ENCODE measurements around the gene ASIC2.

GRCh38 chr17:33225994-33226393, 67.1 kb downstream of the ASIC2 start:
- no peak for TF ChIP-seq ZNF561 (tag by site-specific recombination; IDR thresholded peaks at IDR 0.05; ENCODE audit: borderline replicate concordance)
- TF ChIP-seq, protein P1, sequence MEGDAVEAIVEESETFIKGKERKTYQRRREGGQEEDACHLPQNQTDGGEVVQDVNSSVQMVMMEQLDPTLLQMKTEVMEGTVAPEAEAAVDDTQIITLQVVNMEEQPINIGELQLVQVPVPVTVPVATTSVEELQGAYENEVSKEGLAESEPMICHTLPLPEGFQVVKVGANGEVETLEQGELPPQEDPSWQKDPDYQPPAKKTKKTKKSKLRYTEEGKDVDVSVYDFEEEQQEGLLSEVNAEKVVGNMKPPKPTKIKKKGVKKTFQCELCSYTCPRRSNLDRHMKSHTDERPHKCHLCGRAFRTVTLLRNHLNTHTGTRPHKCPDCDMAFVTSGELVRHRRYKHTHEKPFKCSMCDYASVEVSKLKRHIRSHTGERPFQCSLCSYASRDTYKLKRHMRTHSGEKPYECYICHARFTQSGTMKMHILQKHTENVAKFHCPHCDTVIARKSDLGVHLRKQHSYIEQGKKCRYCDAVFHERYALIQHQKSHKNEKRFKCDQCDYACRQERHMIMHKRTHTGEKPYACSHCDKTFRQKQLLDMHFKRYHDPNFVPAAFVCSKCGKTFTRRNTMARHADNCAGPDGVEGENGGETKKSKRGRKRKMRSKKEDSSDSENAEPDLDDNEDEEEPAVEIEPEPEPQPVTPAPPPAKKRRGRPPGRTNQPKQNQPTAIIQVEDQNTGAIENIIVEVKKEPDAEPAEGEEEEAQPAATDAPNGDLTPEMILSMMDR (tag by site-specific recombination; IDR thresholded peaks at IDR 0.05) = no peak
- no peak for TF ChIP-seq ZBTB1 (tag by site-specific recombination; IDR thresholded peaks at IDR 0.05)
- TF ChIP-seq, protein P2, sequence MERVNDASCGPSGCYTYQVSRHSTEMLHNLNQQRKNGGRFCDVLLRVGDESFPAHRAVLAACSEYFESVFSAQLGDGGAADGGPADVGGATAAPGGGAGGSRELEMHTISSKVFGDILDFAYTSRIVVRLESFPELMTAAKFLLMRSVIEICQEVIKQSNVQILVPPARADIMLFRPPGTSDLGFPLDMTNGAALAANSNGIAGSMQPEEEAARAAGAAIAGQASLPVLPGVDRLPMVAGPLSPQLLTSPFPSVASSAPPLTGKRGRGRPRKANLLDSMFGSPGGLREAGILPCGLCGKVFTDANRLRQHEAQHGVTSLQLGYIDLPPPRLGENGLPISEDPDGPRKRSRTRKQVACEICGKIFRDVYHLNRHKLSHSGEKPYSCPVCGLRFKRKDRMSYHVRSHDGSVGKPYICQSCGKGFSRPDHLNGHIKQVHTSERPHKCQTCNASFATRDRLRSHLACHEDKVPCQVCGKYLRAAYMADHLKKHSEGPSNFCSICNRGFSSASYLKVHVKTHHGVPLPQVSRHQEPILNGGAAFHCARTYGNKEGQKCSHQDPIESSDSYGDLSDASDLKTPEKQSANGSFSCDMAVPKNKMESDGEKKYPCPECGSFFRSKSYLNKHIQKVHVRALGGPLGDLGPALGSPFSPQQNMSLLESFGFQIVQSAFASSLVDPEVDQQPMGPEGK (tag by site-specific recombination; IDR thresholded peaks at IDR 0.05) = no peak
- no peak for TF ChIP-seq ZNF549 (tag by site-specific recombination; IDR thresholded peaks at IDR 0.05)
- no peak for TF ChIP-seq ZNF274 (IDR thresholded peaks at IDR 0.05; ENCODE audit: low read length)
- TF ChIP-seq ZNF274 (tag by site-specific recombination; IDR thresholded peaks at IDR 0.05; ENCODE audit: borderline replicate concordance) = no peak
